GM23338 (cell line): ENCODE data around the gene RABL6.

ENCODE experiments used
- CREB1 ChIP-seq: fragments of 250-450 bp; sonication (Bioruptor Pico); IDR thresholded peaks from 2 replicates; pipeline ENCODE4 v1.5.0; 2020; ENCODE audit warnings: low read depth, mild to moderate bottlenecking, moderate library complexity
- ETS1 ChIP-seq: IDR thresholded peaks from 2 replicates; pipeline ENCODE4 v1.6.1; 2016; ENCODE audit warnings: antibody characterized with exemption
- EZH2 ChIP-seq: fragments of 200-600 bp; sonication (generic); IDR thresholded peaks from one replicate; pipeline ENCODE4 v1.8.0; 2017; ENCODE audit warnings: antibody characterized with exemption, mild to moderate bottlenecking, low read depth; ENCODE audit not compliant: unreplicated experiment
- EZH2phosphoT487 ChIP-seq: fragments of 200-600 bp; sonication (generic); IDR thresholded peaks from one replicate; pipeline ENCODE4 v1.8.1; 2018; ENCODE audit warnings: antibody characterized with exemption; ENCODE audit not compliant: unreplicated experiment
- JUNB ChIP-seq: IDR thresholded peaks from one replicate; pipeline ENCODE4 v1.6.1; 2016; ENCODE audit warnings: antibody characterized with exemption; ENCODE audit not compliant: unreplicated experiment
- POLR2AphosphoS5 ChIP-seq: IDR thresholded peaks from 2 replicates; pipeline ENCODE4 v1.6.1; 2016; ENCODE audit warnings: antibody characterized with exemption, low read depth
- REST ChIP-seq: IDR thresholded peaks from one replicate; pipeline ENCODE4 v1.6.1; 2018; ENCODE audit warnings: antibody characterized with exemption; ENCODE audit not compliant: unreplicated experiment
- STAT1 ChIP-seq: IDR thresholded peaks from one replicate; pipeline ENCODE4 v1.6.1; 2016; ENCODE audit warnings: antibody characterized with exemption; ENCODE audit not compliant: unreplicated experiment
- ZNF114 ChIP-seq: fragments of 250-450 bp; sonication (Bioruptor Pico); IDR thresholded peaks from 2 replicates; pipeline ENCODE4 v1.5.0; 2020; ENCODE audit warnings: mild to moderate bottlenecking, moderate library complexity
- ZNF331 ChIP-seq: fragments of 250-450 bp; sonication (Bioruptor Pico); IDR thresholded peaks from 2 replicates; pipeline ENCODE4 v1.5.0; 2020; ENCODE audit warnings: low read depth, mild to moderate bottlenecking, moderate library complexity
- TF ChIP-seq, protein P1 (sequence below), 2 experiments: fragments of 200-600 bp in 1 of 2; sonication (generic) in 1 of 2; conservative IDR thresholded peaks; 2 replicates each; pipeline versions ENCODE4 v1.5.1 to v1.6.1; 2016 to 2017; ENCODE audit warnings: antibody characterized with exemption in 2 of 2, low read depth in 2 of 2, mild to moderate bottlenecking in 2 of 2, moderate library complexity in 1 of 2

- TF ChIP-seq, protein P1, sequence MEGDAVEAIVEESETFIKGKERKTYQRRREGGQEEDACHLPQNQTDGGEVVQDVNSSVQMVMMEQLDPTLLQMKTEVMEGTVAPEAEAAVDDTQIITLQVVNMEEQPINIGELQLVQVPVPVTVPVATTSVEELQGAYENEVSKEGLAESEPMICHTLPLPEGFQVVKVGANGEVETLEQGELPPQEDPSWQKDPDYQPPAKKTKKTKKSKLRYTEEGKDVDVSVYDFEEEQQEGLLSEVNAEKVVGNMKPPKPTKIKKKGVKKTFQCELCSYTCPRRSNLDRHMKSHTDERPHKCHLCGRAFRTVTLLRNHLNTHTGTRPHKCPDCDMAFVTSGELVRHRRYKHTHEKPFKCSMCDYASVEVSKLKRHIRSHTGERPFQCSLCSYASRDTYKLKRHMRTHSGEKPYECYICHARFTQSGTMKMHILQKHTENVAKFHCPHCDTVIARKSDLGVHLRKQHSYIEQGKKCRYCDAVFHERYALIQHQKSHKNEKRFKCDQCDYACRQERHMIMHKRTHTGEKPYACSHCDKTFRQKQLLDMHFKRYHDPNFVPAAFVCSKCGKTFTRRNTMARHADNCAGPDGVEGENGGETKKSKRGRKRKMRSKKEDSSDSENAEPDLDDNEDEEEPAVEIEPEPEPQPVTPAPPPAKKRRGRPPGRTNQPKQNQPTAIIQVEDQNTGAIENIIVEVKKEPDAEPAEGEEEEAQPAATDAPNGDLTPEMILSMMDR (conservative IDR thresholded peaks at IDR 0.05; ENCODE audit: low read depth in 2 of 2), result no peak
- TF ChIP-seq ETS1 (no peak), POLR2AphosphoS5 (no peak), EZH2 (no peak), JUNB (no peak), STAT1 (no peak), EZH2phosphoT487 (no peak), REST (no peak), CREB1 (CRISPR knock-in tag) (no peak), ZNF114 (CRISPR knock-in tag) (no peak), ZNF331 (CRISPR knock-in tag) (no peak)
Observed at GRCh38 chr9:136868644-136869043, 60.9 kb downstream of the RABL6 start.
